Stimulated activated CD4-positive, alpha-beta T cell treated with anti-CD3 and anti-CD28 coated beads, Interleukin-15, amount 100 ng/mL, for 1 hour (primary cell): Measurements from ENCODE around the gene GNA14.
"Not testable (repeated sequence)": the region's sequence is repeated elsewhere in the genome, so short reads cannot be mapped to it uniquely, and the experiment has no call there.

Experiments used
- DNase-seq, 2 donors: peaks; one replicate each; pipeline ENCODE4 v3.0.0-alpha.2; 2020; ENCODE audit warnings: low read depth in 1 of 2, low spot score in 1 of 2

GNA14 gene

DNA sequence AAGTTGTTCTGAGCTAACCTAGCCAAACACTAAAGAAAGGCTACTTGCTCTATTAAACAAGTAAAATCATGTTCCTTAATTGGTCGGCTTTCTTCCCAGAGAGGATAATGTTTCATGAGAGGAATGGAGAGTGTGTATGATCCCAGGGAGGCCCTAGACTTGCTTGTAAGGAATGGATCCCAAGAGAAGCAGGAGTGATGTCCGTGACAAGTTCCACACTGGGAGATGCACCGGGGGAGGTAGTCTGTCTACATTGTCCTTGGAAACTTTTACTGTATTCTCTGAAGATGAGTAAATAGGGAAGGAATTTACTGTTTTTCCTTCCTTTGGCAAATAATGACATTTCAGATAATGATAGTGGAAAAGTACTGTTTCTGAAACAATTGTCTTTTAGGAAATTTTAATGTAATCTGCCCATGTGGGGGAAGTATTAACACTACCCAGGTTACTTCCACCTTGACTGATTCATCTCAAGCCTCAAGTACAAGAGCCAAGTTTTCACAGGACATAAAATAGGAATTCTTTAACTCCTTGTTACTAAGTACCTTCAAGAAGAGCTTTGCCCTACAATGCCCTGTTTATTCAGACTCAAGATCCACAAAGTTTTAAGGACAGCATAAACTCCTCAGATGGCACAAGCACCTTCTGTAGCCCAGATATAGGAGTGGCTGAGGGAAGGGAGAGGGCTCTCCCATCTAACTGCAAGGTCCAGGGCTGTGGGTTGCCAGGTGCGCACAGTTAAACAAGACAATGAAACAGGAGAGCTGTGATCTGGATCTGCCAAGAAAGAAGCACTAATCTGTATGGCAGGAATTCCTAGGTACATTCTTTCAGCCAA, 152.1 kb downstream of the GNA14 start:
- no peak for DNase-seq

GRCh38 chr9:77490279-77490678, 157.8 kb downstream of the GNA14 start:
- not testable (repeated sequence) for DNase-seq

GRCh38 chr9:77489405-77490163, 158.5 kb downstream of the GNA14 start:
- DNase-seq, result not testable (repeated sequence)

DNA sequence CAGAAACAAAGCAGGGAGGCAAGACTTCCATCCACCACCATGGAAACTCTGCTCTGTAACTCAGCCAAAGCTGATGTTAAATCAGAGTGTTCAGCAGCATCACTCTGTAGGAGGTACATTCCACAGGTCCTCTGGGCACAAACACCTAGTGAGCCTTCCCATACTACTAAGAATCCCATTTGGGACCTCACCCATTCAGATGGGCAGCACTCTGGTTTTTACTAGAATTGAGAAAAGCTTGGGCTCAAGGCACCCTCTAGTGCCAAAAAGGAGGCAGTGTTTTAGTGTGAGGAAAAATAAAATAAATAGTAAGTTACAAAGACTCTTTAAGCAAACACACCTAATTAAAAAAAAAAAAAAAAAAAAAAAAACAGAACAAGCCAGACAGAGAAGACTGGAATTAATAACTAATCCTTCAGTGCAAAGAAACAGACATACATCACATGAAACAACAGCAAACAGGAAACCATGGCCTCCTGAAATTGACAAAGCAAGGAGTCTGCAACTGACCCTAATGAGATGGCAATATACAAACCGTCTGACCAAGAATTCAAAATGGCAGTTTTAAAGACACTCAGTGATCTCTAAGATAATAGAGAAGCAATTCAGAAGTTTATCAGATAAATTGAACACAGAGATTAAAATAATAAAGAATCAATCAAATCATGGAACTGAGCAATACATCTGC, 159.5 kb downstream of the GNA14 start:
- DNase-seq, result no peak

DNA sequence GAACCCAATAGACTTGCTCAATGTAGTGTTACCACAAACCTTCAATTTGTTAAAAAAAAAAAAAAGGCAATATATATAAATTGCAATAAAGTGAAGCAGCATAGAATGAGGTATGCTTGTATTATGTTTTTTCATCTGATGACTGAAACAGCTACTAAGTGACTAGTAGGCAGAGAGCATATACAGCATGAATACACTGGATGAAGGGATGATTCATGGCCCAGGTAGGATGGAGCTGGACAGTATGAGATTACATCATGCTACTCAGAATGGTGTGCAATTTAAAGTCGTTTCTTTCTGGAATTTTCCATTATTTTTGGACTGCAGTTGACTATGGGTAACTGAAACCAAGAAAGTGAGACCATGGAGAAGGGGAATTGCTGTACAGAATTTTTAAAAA, 161.2 kb downstream of the GNA14 start:
- no peak for DNase-seq

DNA sequence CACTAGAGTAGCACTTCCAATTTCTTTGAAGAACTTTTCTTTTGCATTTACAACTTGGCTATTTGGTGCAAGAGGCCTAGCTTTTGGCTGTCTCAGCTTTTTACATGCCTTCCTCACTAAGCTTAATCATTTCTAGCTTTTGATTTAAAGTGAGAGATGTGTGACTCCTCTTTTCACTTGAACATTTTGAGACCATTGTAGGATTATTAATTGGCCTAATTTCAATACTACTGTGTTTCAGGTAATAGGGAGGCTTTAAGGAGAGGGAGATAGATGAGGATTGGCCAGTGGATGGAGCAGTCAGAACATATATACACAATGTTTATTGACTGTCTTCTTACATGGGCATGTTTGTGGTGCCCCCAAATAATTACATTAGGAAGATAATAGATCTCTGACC, 161.7 kb downstream of the GNA14 start:
- DNase-seq, result no peak

GRCh38 chr9:77475641-77476473, 172.3 kb downstream of the GNA14 start:
- DNase-seq, result peak in 1 of 2 donors; percentile 11

GRCh38 chr9:77474936-77475335, 173.2 kb downstream of the GNA14 start:
- DNase-seq, result no peak

- DNase-seq, result no peak
Measured at GRCh38 chr9:77472646-77473045, 175.5 kb downstream of the GNA14 start.

GRCh38 chr9:77471572-77471971, 176.6 kb downstream of the GNA14 start:
- no peak for DNase-seq

DNA sequence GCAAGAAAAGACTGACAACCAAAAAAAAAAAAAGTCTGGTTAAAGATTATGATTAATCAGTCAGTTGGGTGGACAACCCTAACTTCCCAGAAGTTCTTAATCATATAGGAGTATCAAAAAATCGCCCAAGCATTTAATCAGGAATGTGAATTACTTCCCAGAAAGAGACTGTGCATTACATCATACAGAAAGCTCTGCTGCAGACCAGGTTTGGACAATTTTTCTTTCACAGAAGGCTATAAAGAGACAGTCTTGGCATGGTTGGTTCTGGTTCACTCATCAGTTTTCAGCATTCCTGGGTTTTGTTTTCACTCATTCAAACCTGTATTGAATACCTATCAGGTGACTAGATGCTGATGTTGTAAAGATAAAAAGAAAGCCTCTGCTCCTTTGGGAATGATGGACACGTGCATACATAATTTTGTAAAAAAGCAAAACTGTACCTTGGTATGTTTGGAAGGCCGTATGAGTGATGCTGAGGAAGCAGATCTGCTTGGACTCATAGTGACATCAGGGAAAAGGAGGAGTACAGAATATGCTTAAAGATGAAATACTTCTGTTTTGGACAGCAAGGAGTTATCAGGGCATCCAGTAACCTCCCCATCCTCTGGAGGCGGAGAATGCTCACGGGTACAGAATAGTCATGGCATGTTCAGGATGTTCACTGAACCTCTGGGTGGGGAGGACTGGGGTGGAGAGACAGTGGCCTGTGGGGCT, 178.4 kb downstream of the GNA14 start:
- no peak for DNase-seq

GRCh38 chr9:77464661-77465060, 183.5 kb downstream of the GNA14 start:
- no peak for DNase-seq

DNA sequence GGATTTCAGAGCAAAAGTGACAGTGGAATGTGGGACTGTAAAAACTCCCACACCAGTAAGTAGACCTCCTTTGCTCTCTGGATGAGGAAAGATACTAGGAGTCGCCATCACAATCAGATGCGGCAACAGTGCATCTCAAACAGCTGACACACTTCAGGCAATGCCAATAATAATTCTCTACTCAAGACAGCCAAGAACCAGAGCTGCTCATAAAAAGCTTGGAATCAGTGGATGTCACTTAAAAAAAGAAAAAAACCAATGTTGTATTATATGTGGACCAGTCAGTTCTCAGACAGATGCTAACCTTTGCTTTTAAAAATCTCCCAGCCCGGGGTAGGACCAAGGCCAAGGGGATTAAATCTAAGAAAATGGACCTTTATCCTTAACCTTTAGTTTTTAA, 185.0 kb downstream of the GNA14 start:
- no peak for DNase-seq

DNA sequence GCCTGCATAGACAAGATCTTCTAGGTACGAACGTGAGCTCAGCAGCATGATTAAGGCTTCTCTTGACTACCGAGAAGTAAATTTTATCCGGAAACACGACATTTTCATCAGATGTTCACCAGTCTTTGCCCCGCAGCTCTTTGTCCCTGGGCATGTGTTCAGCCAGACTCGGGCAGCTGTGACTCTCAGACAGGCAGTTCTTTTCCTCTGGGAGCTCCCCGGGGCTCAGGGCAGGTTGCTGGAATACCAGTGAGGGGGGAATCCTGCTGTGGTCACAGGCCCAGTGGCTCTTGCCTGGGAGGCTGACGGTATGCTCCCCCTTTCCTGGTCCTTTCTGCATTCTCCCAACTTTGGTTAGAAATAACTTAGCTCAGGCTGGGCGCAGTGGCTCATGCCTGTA, 186.1 kb downstream of the GNA14 start:
- no peak for DNase-seq

GRCh38 chr9:77460938-77461337, 187.2 kb downstream of the GNA14 start:
- no peak for DNase-seq

GRCh38 chr9:77457916-77458592, 190.1 kb downstream of the GNA14 start:
- peak; percentile 19 to 21 for DNase-seq

DNA sequence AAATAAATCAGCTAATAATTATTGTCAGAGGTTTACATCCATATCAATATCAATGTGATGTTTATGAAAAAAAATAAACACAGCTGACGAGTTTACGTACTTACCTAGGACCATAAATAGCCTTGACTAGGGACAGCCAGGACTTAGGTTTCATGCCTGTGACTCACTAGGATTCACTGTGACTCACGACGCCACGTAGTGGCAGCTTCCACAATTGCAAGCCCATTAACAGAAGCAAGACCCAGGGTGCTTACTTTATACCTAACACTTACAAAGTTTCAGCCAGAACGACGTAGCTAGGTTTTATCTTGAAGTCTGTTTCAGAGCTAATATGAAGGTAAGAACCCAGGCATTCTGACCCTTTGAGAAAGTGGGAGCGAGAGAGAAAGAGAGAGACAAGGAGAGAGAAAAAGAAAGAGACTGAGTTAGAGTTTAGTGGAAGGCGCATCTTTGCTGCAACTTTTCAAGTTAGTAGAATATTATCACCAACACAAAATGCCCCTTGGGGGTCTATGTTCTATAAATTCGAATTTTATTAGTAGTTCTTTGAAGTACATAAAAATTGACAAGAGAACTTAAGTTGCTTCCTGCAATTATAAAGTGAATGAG, 191.2 kb downstream of the GNA14 start:
- DNase-seq, result peak; percentile 44 to 73

DNA sequence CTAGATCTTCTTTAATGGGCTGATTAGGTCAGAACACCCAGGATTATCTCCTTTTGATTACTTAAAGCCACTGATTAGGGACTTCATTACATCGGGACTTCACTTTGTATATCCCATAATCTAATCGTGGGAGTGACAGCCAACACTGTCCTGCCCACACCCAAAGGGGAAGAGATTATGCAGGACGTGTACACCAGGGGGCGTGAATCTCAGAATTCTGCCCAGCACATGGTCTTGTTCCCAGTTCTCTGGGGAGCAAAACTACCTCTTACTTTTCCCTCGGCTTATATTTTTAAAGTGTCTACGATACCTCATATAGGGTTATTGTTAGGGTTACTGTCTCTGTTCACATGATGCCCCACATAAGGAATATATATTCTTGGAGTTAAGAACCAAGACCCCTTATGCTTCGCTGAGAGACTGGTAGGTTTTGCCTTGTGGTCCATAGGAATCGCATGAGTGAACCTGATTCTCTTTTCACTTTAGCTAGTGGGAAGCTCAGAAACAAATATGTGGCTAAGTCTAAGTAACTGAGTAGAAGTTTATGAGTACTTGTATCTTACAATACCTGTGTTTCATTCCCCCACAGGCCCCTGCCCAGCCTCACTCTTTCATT, 192.7 kb downstream of the GNA14 start:
- DNase-seq, result no peak

DNA sequence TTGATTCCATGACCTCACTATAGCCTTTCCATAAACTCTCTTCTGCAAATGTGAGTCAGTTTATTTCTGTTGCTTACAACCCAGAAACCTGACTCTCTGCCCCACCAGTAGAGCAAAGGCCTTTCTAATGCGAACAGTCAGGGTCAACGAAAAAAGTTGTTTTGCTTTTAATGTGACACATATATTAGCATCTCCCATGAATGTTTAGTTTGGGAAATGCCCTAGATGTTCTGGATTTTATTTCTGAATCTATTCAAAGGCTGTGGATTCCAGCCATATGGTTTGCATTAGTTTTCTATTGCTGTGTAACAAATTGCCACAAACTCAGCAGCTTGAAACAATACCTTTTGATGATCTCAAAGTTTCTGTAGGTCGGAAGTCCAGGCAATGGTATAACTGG, 193.5 kb downstream of the GNA14 start:
- no peak for DNase-seq
